Nephron progenitor cell (in vitro differentiated cells): Measurements from ENCODE around the gene KMT2B.
A peak's percentile ranks its signal among the peaks of the same experiment; 100 is the strongest.

Source experiments
- DNase-seq: peaks from one replicate; pipeline ENCODE4 v3.0.0; 2021
- H3K27ac Mint-ChIP-seq: 2 replicates; pipeline ENCODE4 v1.8.0; 2021; ENCODE audit warnings: mild to moderate bottlenecking, moderate library complexity, mixed read lengths
- H3K27me3 Mint-ChIP-seq: 2 replicates; pipeline ENCODE4 v1.8.0; 2021; ENCODE audit warnings: mild to moderate bottlenecking, low read depth, mixed read lengths; ENCODE audit not compliant: poor library complexity
- H3K36me3 Mint-ChIP-seq: 2 replicates; pipeline ENCODE4 v1.8.0; 2021; ENCODE audit warnings: low read depth, mixed read lengths
- H3K4me1 Mint-ChIP-seq: 2 replicates; pipeline ENCODE4 v1.8.0; 2021; ENCODE audit warnings: mixed read lengths
- H3K4me3 Mint-ChIP-seq: 2 replicates; pipeline ENCODE4 v1.8.0; 2021; ENCODE audit warnings: mild to moderate bottlenecking, moderate library complexity, mixed read lengths
- H3K9me3 Mint-ChIP-seq: 2 replicates; pipeline ENCODE4 v1.8.0; 2021; ENCODE audit warnings: mild to moderate bottlenecking, moderate library complexity, mixed read lengths
- TF ChIP-seq, protein P1 (sequence below): fragments of 200-600 bp; sonication (generic); IDR thresholded peaks from 2 replicates; pipeline ENCODE4 v1.5.0; 2021; ENCODE audit warnings: antibody characterized with exemption

The KMT2B gene

DNA sequence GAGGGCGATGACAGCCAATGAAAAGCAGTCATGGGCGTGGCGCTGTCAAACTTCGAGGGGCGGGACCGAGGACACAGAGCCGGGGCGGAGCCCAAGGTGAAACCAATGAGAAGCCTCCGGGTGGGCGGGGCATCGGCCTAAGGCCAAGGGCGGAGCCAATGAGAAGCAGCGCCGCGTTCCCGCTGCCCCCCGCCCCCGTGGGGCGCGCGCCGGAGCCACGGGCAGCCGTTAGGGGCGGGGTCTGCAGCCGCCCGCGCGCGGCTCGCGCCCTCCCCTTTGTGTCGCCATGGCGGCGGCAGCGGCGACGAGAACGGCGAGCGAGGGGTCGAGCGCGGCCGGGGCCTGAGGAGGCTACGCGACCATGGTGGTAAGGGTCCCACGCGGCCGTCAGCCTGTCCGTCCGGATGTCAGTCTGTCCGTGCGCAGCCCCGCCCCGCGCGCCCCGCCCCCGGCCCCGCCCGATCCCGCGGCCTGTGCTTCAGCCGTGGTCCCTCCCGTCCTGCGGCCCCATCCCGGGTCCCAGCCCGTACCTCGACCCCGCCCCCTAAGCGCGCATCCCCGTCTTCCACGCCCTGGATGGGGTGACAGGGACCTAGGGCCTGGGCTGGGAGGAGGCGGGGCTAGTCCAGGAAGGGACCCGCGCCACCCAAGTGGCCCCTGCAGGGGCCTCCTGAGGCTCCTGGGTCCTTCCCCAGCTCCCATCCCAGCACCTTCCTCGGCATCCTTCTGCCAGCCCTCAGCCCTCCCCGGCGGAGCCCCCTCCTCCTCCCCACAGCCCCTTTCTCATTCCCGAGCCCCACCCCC, 57.7 kb downstream of the KMT2B start, which contains the start of gene ARHGAP33:
ARHGAP33 (plus strand) TSS at position 267 of the 804 bp plus-strand sequence; CDS start at position 362, 95 bp downstream.
- H3K4me1 Mint-ChIP-seq: peaks cover 33% of the 10 kb centered on the region
- H3K36me3 Mint-ChIP-seq: peaks cover 5% of the 10 kb centered on the region
- H3K4me3 Mint-ChIP-seq: peak within 1 kb of the TSS; percentile 89
- H3K27ac Mint-ChIP-seq: no peak within 1 kb of the TSS
- TF ChIP-seq, protein P1, sequence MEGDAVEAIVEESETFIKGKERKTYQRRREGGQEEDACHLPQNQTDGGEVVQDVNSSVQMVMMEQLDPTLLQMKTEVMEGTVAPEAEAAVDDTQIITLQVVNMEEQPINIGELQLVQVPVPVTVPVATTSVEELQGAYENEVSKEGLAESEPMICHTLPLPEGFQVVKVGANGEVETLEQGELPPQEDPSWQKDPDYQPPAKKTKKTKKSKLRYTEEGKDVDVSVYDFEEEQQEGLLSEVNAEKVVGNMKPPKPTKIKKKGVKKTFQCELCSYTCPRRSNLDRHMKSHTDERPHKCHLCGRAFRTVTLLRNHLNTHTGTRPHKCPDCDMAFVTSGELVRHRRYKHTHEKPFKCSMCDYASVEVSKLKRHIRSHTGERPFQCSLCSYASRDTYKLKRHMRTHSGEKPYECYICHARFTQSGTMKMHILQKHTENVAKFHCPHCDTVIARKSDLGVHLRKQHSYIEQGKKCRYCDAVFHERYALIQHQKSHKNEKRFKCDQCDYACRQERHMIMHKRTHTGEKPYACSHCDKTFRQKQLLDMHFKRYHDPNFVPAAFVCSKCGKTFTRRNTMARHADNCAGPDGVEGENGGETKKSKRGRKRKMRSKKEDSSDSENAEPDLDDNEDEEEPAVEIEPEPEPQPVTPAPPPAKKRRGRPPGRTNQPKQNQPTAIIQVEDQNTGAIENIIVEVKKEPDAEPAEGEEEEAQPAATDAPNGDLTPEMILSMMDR: no peak
- peak; percentile 100 for DNase-seq
- no peaks in the 10 kb centered on the region for H3K9me3 Mint-ChIP-seq
- peaks cover 13% of the 10 kb centered on the region for H3K27me3 Mint-ChIP-seq

- H3K27ac Mint-ChIP-seq: no peak overlapping the region
Measured at GRCh38 chr19:35776102-35776788, 58.4 kb downstream of the KMT2B start.

GRCh38 chr19:35777086-35777841, 59.5 kb downstream of the KMT2B start:
- no peak for DNase-seq
- Mint-ChIP-seq H3K4me3 (peak overlapping the region; percentile 89), H3K27me3 (peaks cover 10% of the 10 kb centered on the region), H3K9me3 (no peaks in the 10 kb centered on the region), H3K4me1 (peaks cover 33% of the 10 kb centered on the region), H3K36me3 (peaks cover 12% of the 10 kb centered on the region), H3K27ac (peak overlapping the region; percentile 24)
- TF ChIP-seq, protein P1: no peak

More at GRCh38 chr19:35776102-35776788, 58.4 kb downstream of the KMT2B start:
- TF ChIP-seq, protein P1: no peak
- no peak for DNase-seq
- H3K9me3 Mint-ChIP-seq: no peaks in the 10 kb centered on the region
- H3K27me3 Mint-ChIP-seq: peaks cover 10% of the 10 kb centered on the region
- peak overlapping the region; percentile 89 for H3K4me3 Mint-ChIP-seq
- peaks cover 6% of the 10 kb centered on the region for H3K36me3 Mint-ChIP-seq
- H3K4me1 Mint-ChIP-seq: peaks cover 33% of the 10 kb centered on the region

- Mint-ChIP-seq H3K4me3 (peak overlapping the region; percentile 89), H3K27me3 (peaks cover 10% of the 10 kb centered on the region), H3K27ac (no peak overlapping the region), H3K9me3 (no peaks in the 10 kb centered on the region), H3K4me1 (peaks cover 36% of the 10 kb centered on the region), H3K36me3 (peaks cover 19% of the 10 kb centered on the region)
- TF ChIP-seq, protein P1: no peak
- no peak for DNase-seq
Measured at GRCh38 chr19:35777961-35778360, 60.2 kb downstream of the KMT2B start.

- peaks cover 46% of the 10 kb centered on the region for H3K4me1 Mint-ChIP-seq
- DNase-seq: no peak
- no peak overlapping the region for H3K27ac Mint-ChIP-seq
- H3K4me3 Mint-ChIP-seq: no peak overlapping the region
- no peaks in the 10 kb centered on the region for H3K9me3 Mint-ChIP-seq
- H3K27me3 Mint-ChIP-seq: peaks cover 18% of the 10 kb centered on the region
- peaks cover 24% of the 10 kb centered on the region for H3K36me3 Mint-ChIP-seq
- TF ChIP-seq, protein P1: no peak
Measured at GRCh38 chr19:35779033-35779432, 61.2 kb downstream of the KMT2B start.
